Ascending aorta (tissue), 2 donors: ENCODE measurements around the gene SPOPL. TPM values are rescaled to one million over a fixed set of nuclear protein-coding genes. Genes with fewer than 3 reads are reported as not detected.

Source experiments
- DNase-seq, 2 donors: peaks; one replicate each; pipeline ENCODE4 v3.0.0-alpha.2; 2019; ENCODE audit warnings: low spot score in 2 of 2
- H3K27ac ChIP-seq, 2 donors: fragments of 200-600 bp; sonication (generic); one replicate each; pipeline ENCODE4 v1.5.1; 2016 to 2017; ENCODE audit warnings: mild to moderate bottlenecking in 1 of 2
- H3K27me3 ChIP-seq: fragments of 200-600 bp; sonication (generic); one replicate; pipeline ENCODE4 v1.5.1; 2017
- H3K36me3 ChIP-seq, 2 donors: fragments of 200-600 bp; sonication (generic); one replicate each; pipeline ENCODE4 v1.5.1; 2016
- H3K4me1 ChIP-seq, 2 donors: fragments of 200-600 bp; sonication (generic); one replicate each; pipeline ENCODE4 v1.5.1; 2016 to 2017; ENCODE audit warnings: mild to moderate bottlenecking in 1 of 2
- H3K4me3 ChIP-seq, 2 donors: fragments of 200-600 bp; sonication (generic); one replicate each; pipeline ENCODE4 v1.5.1; 2016 to 2017; ENCODE audit warnings: mild to moderate bottlenecking in 1 of 2
- H3K9me3 ChIP-seq, 2 donors: fragments of 200-600 bp; sonication (generic); one replicate each; pipeline ENCODE4 v1.5.1; 2016
- intact Hi-C: fragments of 100-400 bp; cut with DNase I; formaldehyde crosslinking; loops from one replicate; pipeline ENCODE4 v1.15.1; 2023
- total RNA-seq: library from RNA; depleted of rRNA; stranded (reverse); fragments of >200 nt; gene quantifications from one replicate; pipeline ENCODE4 v1.1.0, GENCODE V29; 2016
- TF ChIP-seq, protein P1 (sequence below), 3 experiments: fragments of 200-600 bp in 2 of 3; fragments of 450-650 bp in 1 of 3; sonication (generic) in 2 of 3; IDR thresholded peaks; one replicate each; pipeline ENCODE4 v1.5.1; 2016 to 2019; ENCODE audit warnings: antibody characterized with exemption in 3 of 3, mild to moderate bottlenecking in 1 of 3, moderate library complexity in 1 of 3

SPOPL gene
- total RNA-seq, 1 donor from 2014 or later: 9.0 TPM

GRCh38 chr2:138564586-138565229 is 63.1 kb downstream of the SPOPL start:
- no peaks in the 10 kb centered on the region for H3K9me3 ChIP-seq
- no peaks in the 10 kb centered on the region for H3K4me1 ChIP-seq
- H3K27ac ChIP-seq: no peak overlapping the region
- TF ChIP-seq, protein P1, sequence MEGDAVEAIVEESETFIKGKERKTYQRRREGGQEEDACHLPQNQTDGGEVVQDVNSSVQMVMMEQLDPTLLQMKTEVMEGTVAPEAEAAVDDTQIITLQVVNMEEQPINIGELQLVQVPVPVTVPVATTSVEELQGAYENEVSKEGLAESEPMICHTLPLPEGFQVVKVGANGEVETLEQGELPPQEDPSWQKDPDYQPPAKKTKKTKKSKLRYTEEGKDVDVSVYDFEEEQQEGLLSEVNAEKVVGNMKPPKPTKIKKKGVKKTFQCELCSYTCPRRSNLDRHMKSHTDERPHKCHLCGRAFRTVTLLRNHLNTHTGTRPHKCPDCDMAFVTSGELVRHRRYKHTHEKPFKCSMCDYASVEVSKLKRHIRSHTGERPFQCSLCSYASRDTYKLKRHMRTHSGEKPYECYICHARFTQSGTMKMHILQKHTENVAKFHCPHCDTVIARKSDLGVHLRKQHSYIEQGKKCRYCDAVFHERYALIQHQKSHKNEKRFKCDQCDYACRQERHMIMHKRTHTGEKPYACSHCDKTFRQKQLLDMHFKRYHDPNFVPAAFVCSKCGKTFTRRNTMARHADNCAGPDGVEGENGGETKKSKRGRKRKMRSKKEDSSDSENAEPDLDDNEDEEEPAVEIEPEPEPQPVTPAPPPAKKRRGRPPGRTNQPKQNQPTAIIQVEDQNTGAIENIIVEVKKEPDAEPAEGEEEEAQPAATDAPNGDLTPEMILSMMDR (IDR thresholded peaks at IDR 0.05): no peak
- H3K4me3 ChIP-seq: no peak overlapping the region
- intact Hi-C loops: no loop called here
- DNase-seq: no peak
- no peaks in the 10 kb centered on the region for H3K27me3 ChIP-seq
- H3K36me3 ChIP-seq: peaks cover 34 to 54% of the 10 kb centered on the region in 2 donors

DNA sequence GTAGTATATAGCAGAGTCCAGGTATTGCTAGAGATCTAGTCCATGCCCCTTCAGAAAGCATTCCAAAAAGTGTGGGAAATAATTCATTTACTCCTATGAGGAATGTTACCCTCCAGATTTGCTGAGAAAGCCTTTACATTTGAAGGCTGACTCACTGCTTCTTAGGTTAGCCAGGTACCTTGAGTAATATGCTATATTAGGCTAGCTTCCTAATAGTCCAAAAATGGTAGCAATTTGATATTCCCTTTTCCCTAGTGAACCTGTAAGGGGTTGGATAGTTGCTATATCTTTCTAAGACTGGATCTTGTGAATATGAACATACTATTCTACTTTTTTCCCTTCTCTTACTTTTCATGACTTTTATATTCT is 63.6 kb downstream of the SPOPL start:
- H3K36me3 ChIP-seq: peaks cover 33 to 57% of the 10 kb centered on the region in 2 donors
- intact Hi-C loops: no loop called here
- H3K27ac ChIP-seq: no peak overlapping the region
- H3K27me3 ChIP-seq: no peaks in the 10 kb centered on the region
- H3K4me3 ChIP-seq: no peak overlapping the region
- no peaks in the 10 kb centered on the region for H3K9me3 ChIP-seq
- no peaks in the 10 kb centered on the region for H3K4me1 ChIP-seq
- TF ChIP-seq, protein P1 (IDR thresholded peaks at IDR 0.05): no peak
- no peak for DNase-seq

DNA sequence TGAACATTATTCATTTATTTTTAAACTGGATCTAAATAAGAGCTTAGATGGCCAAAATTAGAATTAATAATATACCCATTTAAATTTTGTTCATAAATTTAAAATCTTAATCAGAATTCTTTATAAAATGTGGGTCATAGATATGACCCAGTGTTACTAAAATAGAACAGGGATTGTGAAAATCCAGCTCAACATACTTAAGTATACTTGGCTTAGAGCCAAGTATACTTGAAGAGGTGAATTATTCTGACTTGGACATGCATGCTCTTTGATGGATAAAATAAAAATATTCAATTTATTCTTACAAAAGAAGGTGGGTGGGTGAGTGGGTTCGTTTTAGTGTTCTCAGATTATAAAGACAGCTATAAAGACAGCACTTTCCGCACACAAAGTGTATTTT is 70.7 kb downstream of the SPOPL start:
- Histone ChIP-seq H3K27me3 (no peaks in the 10 kb centered on the region), H3K9me3 (peaks cover 0 to 7% of the 10 kb centered on the region in 2 donors), H3K36me3 (peaks cover 21 to 54% of the 10 kb centered on the region in 2 donors), H3K4me1 (no peaks in the 10 kb centered on the region), H3K4me3 (no peak overlapping the region), H3K27ac (no peak overlapping the region)
- intact Hi-C loops: no loop called here
- no peak for DNase-seq
- TF ChIP-seq, protein P1 (IDR thresholded peaks at IDR 0.05): no peak

- H3K4me3 ChIP-seq: no peak overlapping the region
- peaks cover 0 to 27% of the 10 kb centered on the region in 2 donors for H3K9me3 ChIP-seq
- no peak overlapping the region for H3K27ac ChIP-seq
- no peaks in the 10 kb centered on the region for H3K27me3 ChIP-seq
- peaks cover 30 to 39% of the 10 kb centered on the region in 2 donors for H3K36me3 ChIP-seq
- intact Hi-C loops: no loop called here
- DNase-seq: no peak
- TF ChIP-seq, protein P1 (IDR thresholded peaks at IDR 0.05): no peak
- H3K4me1 ChIP-seq: no peaks in the 10 kb centered on the region
Measured at GRCh38 chr2:138577066-138577465, 75.5 kb downstream of the SPOPL start.

DNA sequence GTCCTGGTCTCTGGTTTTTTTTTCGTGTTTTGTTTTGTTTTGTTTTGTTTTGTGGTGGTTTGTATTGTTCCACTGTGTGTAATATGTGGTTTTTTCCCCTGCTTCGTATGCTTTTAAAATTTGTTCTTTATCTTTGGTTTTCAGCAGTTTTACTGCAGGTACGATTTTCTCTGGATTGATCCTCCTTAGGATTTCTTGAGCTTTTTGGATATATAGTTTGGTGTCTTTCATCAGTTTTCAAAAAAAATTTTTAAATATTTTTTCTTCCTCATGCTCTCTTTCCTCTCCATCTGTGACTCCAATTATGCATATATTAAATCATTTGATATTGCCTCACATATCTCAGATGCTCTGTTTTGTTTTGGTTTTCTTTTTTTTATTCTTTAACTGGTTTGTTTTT is 78.0 kb downstream of the SPOPL start:
- no peak overlapping the region for H3K27ac ChIP-seq
- peaks cover 0 to 26% of the 10 kb centered on the region in 2 donors for H3K9me3 ChIP-seq
- TF ChIP-seq, protein P1 (IDR thresholded peaks at IDR 0.05): no peak
- H3K4me1 ChIP-seq: no peaks in the 10 kb centered on the region
- peaks cover 19 to 36% of the 10 kb centered on the region in 2 donors for H3K36me3 ChIP-seq
- no peak for DNase-seq
- intact Hi-C loops: no loop called here
- no peaks in the 10 kb centered on the region for H3K27me3 ChIP-seq
- no peak overlapping the region for H3K4me3 ChIP-seq
